K562 (cell line): ENCODE measurements around the gene CARD9. TPM values are rescaled to one million over a fixed set of nuclear protein-coding genes. Genes with fewer than 3 reads are reported as not detected.
A peak's percentile ranks its signal among the peaks of the same experiment; 100 is the strongest.

ENCODE experiments used
- ATAC-seq: fragments of 200-7000 bp; cut with Tn5 transposase; 3 replicates; pipeline ENCODE4 v1.9.1; 2020; ENCODE audit warnings: moderate library complexity
- BruUV-seq: library from RNA; stranded (reverse); fragments of 400-500 nt; replicated peaks from 2 replicates; lab custom pipeline; 2021; lab: Mats Ljungman, UMichigan
- CTCF ChIA-PET: fragments of 300-600 bp; formaldehyde crosslinking; extraction: SDS; loops from one replicate; lab custom pipeline; 2021; ENCODE audit warnings: low intra/inter-chr PET ratio; lab: Yijun Ruan, JAX
- POLR2A ChIA-PET: fragments of 300-600, 350-650 bp; sonication (Branson Sonifier 250); formaldehyde crosslinking; extraction: SDS; loops from one replicate; lab custom pipeline; 2021; ENCODE audit warnings: antibody characterized with exemption, inconsistent platforms; lab: Yijun Ruan, JAX
- DNase-seq, 4 experiments: peaks; one replicate each; pipeline versions ENCODE4 v3.0.0 to v3.0.0-alpha.2; 2011 to 2018; ENCODE audit warnings: low spot score in 3 of 4, mixed read lengths in 3 of 4; ENCODE audit errors: extremely low read depth in 1 of 4
- FAIRE-seq: peaks from 2 replicates; lab custom pipeline; 2011; peaks lifted over from hg19 to GRCh38; lab: Jason Lieb, UNC
- H2AFZ ChIP-seq: 2 replicates; pipeline ENCODE4 v1.6.0; 2011; ENCODE audit warnings: low read depth, low read length, control low read depth, inconsistent platforms
- H3K27ac ChIP-seq: fragments of 200-600 bp; 3 replicates; pipeline ENCODE4 v1.8.0; 2011; ENCODE audit warnings: low read depth, mild to moderate bottlenecking, control low read depth, inconsistent platforms, low read length, moderate library complexity, mixed read lengths; ENCODE audit errors: extremely low read depth
- H3K27me3 ChIP-seq, 2 experiments: fragments of 300-600 bp in 1 of 2; 2 replicates in 1 of 2; 3 replicates in 1 of 2; pipeline versions ENCODE4 v1.6.0 to v1.8.0; 2011; ENCODE audit warnings: inconsistent platforms in 2 of 2, low read length in 2 of 2, mild to moderate bottlenecking in 1 of 2, mixed read lengths in 1 of 2, moderate library complexity in 1 of 2; ENCODE audit not compliant: control insufficient read depth in 2 of 2, insufficient read depth in 2 of 2
- H3K36me3 ChIP-seq: fragments of 300-600 bp; 3 replicates; pipeline ENCODE4 v1.8.0; 2011; ENCODE audit warnings: mild to moderate bottlenecking, low read length, inconsistent platforms; ENCODE audit not compliant: control insufficient read depth, insufficient read depth
- H3K4me1 ChIP-seq, 2 experiments: fragments of 200-600 bp in 1 of 2; replicated peaks in 1 of 2; 2 replicates in 1 of 2; 3 replicates in 1 of 2; pipeline versions ENCODE4 v1.5.1 to v1.8.0; 2011; ENCODE audit warnings: inconsistent platforms in 2 of 2, low read length in 2 of 2, mild to moderate bottlenecking in 1 of 2, mixed read lengths in 1 of 2, moderate library complexity in 1 of 2; ENCODE audit not compliant: control insufficient read depth in 2 of 2, insufficient read depth in 2 of 2
- H3K4me2 ChIP-seq: 2 replicates; pipeline ENCODE4 v1.6.1; 2011; ENCODE audit warnings: low read length, control low read depth, inconsistent platforms, mixed read lengths; ENCODE audit not compliant: insufficient read depth
- H3K4me3 ChIP-seq: fragments of 200-600 bp; sonication (generic), shearing (Covaris generic); 2 replicates; pipeline ENCODE4 v1.5.1; 2016; ENCODE audit warnings: control low read depth, inconsistent platforms
- H3K79me2 ChIP-seq: fragments of 200-600 bp; 3 replicates; pipeline ENCODE4 v1.8.0; 2011; ENCODE audit warnings: low read length, inconsistent platforms; ENCODE audit not compliant: control insufficient read depth, insufficient read depth
- H3K9ac ChIP-seq, 2 experiments: 2 replicates each; pipeline versions ENCODE4 v1.6.0 to v1.6.1; 2011; ENCODE audit warnings: low read depth in 2 of 2, low read length in 2 of 2, control low read depth in 1 of 2, inconsistent platforms in 1 of 2, mild to moderate bottlenecking in 1 of 2, mixed read lengths in 1 of 2; ENCODE audit not compliant: insufficient read depth in 1 of 2
- H3K9me1 ChIP-seq: one replicate; pipeline ENCODE4 v1.6.0; 2011; ENCODE audit warnings: inconsistent platforms, mild to moderate bottlenecking, low read length, moderate library complexity; ENCODE audit not compliant: control insufficient read depth, insufficient read depth
- H3K9me3 ChIP-seq: replicated peaks from 2 replicates; pipeline ENCODE4 v1.5.1; 2011; ENCODE audit warnings: low read depth, low read length, inconsistent platforms; ENCODE audit not compliant: control insufficient read depth, insufficient read depth
- H4K20me1 ChIP-seq: replicated peaks from 2 replicates; pipeline ENCODE4 v1.6.1; 2011; ENCODE audit warnings: low read length, inconsistent platforms, mixed read lengths; ENCODE audit not compliant: control insufficient read depth, insufficient read depth
- FOSL1 ChIP-seq: fragments of 200-800 bp; sonication (Bioruptor generic); conservative IDR thresholded peaks from 2 replicates; pipeline ENCODE4 v1.6.1; 2016; ENCODE audit warnings: missing genetic modification characterization, missing compliant biosample characterization
- MTF1 ChIP-seq: fragments of 250-450 bp; sonication (Bioruptor Pico); IDR thresholded peaks from 2 replicates; pipeline ENCODE4 v1.9.0; 2021; ENCODE audit warnings: moderate library complexity, mild to moderate bottlenecking, inconsistent platforms, borderline replicate concordance
- NFIC ChIP-seq: fragments of 450-650 bp; IDR thresholded peaks from 2 replicates; pipeline ENCODE4 v1.6.1; 2017; ENCODE audit warnings: mild to moderate bottlenecking, inconsistent platforms
- POLR2G ChIP-seq: fragments of 200-400 bp; formaldehyde crosslinking; IDR thresholded peaks from 2 replicates; pipeline ENCODE4 v1.6.1; 2017; ENCODE audit warnings: low read depth, mild to moderate bottlenecking, antibody characterized with exemption, low read length, moderate library complexity
- PURB ChIP-seq: sonication (generic); formaldehyde crosslinking; IDR thresholded peaks from 2 replicates; pipeline ENCODE4 v1.9.0; 2021; ENCODE audit warnings: low read depth, mild to moderate bottlenecking, missing genetic modification reagents
- VEZF1 ChIP-seq: fragments of 200-800 bp; sonication (Bioruptor generic); IDR thresholded peaks from 2 replicates; pipeline ENCODE4 v1.6.1; 2017; ENCODE audit warnings: missing genetic modification characterization, missing compliant biosample characterization
- XRCC5 ChIP-seq: fragments of 200-400 bp; formaldehyde crosslinking; IDR thresholded peaks from 2 replicates; pipeline ENCODE4 v1.6.1; 2017; ENCODE audit warnings: low read depth, mild to moderate bottlenecking, low read length
- ZBTB33 ChIP-seq: sonication (generic); formaldehyde crosslinking; IDR thresholded peaks from 2 replicates; pipeline ENCODE4 v1.8.1; 2023; ENCODE audit warnings: mild to moderate bottlenecking, missing genetic modification reagents
- ZFX ChIP-seq: sonication (generic); formaldehyde crosslinking; IDR thresholded peaks from 2 replicates; pipeline ENCODE4 v1.8.0; 2022; ENCODE audit warnings: mild to moderate bottlenecking, missing genetic modification reagents, moderate library complexity
- ZNF121 ChIP-seq: sonication (generic); formaldehyde crosslinking; conservative IDR thresholded peaks from 2 replicates; pipeline ENCODE4 v1.8.0; 2022; ENCODE audit warnings: missing genetic modification reagents
- ZNF184 ChIP-seq: sonication (generic); formaldehyde crosslinking; IDR thresholded peaks from 2 replicates; pipeline ENCODE4 v1.5.0; 2020; ENCODE audit warnings: missing genetic modification reagents
- ZNF3 ChIP-seq: fragments of 250-450 bp; sonication (Bioruptor Pico); IDR thresholded peaks from 2 replicates; pipeline ENCODE4 v1.5.0; 2021; ENCODE audit warnings: mild to moderate bottlenecking, moderate library complexity
- WGBS: fragments of 100-300 bp; shearing (Covaris generic); methylation state at CpG from one replicate; pipeline ENCODE4 v1.1.6; 2016; ENCODE audit warnings: low coverage, mixed read lengths; ENCODE audit not compliant: insufficient coverage; ENCODE audit errors: missing lambda C conversion rate; 5-methylcytosine and 5-hydroxymethylcytosine counted together
- in situ Hi-C: fragments of 300-500 bp; cut with MboI; formaldehyde crosslinking; loops from 4 replicates; pipeline ENCODE4 v1.15.0; 2018; ENCODE audit warnings: inconsistent platforms, mixed read lengths
- intact Hi-C: fragments of 100-400 bp; cut with micrococcal nuclease; formaldehyde crosslinking; loops from 2 replicates; pipeline ENCODE4 v1.14.2; 2022
- polyA plus RNA-seq, 8 experiments: library from polyadenylated mRNA; depleted of rRNA in 4 of 8; stranded (reverse) in 5 of 8; unstranded in 3 of 8; fragments of >200 nt; fragmentation: Nextera tagmentation in 2 of 8; fragmentation: Illumina TruSeq in 1 of 8; extraction: Ambion mirVana in 2 of 8; extraction: Trizol in 1 of 8; gene quantifications; 2 replicates each; pipeline versions ENCODE4 v1.2.1 to v1.2.3, GENCODE V29; 2011 to 2014; ENCODE audit warnings: inconsistent platforms in 1 of 8, missing spikeins in 1 of 8
- total RNA-seq, 7 experiments: library from RNA; depleted of rRNA in 6 of 7; stranded (reverse); fragments of >200 nt in 6 of 7; fragmentation: Illumina TruSeq in 2 of 7; extraction: Trizol in 2 of 7; gene quantifications; 2 replicates each; pipeline versions ENCODE4 v1.2.1 to v1.2.3, GENCODE V29; 2011 to 2021; ENCODE audit warnings: low replicate concordance in 1 of 7
- TF ChIP-seq, protein P1 (sequence below): fragments of 250-450 bp; sonication (Bioruptor Pico); IDR thresholded peaks from 2 replicates; pipeline ENCODE4 v1.8.0; 2021; ENCODE audit warnings: moderate library complexity, mild to moderate bottlenecking, inconsistent platforms
- TF ChIP-seq, protein P2 (sequence below): sonication (generic); formaldehyde crosslinking; IDR thresholded peaks from 2 replicates; pipeline ENCODE4 v1.8.0; 2022; ENCODE audit warnings: missing genetic modification reagents, mild to moderate bottlenecking, moderate library complexity, borderline replicate concordance

The CARD9 gene
- total and polyA plus RNA-seq, 9 of the 15 experiments (the other 6 are each of a cell fraction or from before 2014, with no cell fraction given): 1.7 to 53.0 (median 9.7) TPM

DNA sequence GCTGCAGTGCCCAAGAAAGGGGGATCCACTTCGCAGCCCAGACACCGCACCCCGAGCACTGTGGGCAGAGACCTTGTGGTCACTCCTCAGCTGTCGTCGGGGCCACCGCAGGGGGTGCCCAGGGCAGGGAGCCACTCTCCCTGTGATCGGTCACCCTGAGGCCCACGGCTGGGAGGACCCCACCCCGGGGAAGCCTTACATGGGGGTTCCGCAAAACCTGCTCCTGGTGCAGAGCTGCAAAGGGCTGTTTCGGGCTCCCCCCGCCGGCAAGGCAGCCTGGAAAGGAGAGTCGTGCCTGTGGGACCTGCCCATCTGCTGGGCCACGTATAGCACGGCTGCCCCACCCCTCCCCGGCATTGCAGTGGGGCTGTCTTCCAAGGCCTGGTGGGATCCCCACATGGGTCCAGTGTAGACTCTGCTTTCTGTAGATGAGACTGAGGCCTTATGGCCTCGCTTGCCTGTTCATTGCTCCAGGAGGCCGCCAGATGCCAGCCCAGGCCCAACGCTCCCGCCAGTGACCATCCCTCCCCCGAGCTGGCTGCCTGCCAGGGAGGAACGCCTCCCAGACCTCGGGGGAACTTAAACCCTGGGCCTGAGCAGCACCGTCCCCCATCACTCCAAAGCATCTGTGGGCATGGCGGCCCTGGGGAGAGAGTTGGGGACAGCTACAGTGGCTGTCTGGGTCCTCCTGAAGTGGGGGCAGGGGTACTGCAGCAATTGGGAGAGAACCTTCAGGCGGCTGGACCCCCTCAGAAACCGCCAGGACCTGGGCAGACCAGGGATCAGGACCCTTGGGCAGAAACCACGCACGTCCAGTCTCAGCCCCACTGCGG is 8.3 kb downstream of the CARD9 start:
- intact Hi-C loops: loop anchor here (1.0 kb wide), 1 partner anchor 35 kb away; the partner anchor contains the start of gene SNAPC4
- peaks cover 11 to 91% of the 10 kb centered on the region in 2 experiments for H3K4me1 ChIP-seq
- H3K79me2 ChIP-seq: no peaks in the 10 kb centered on the region; the same call in 2 of the 3 replicates
- ATAC-seq: peak; percentile 1; the same call in 2 of the 3 replicates
- peak; percentile 56 to 63 (median 62) for DNase-seq
- in situ Hi-C loops: no loop called here
- no peak overlapping the region for H3K27ac ChIP-seq
- no peak overlapping the region for H3K4me3 ChIP-seq
- H2AFZ ChIP-seq: no peak overlapping the region
- peak overlapping the region in 1 of 2 experiments; percentile 66; a peak in 2 of 4 replicates for H3K9ac ChIP-seq
- no peaks in the 10 kb centered on the region for H4K20me1 ChIP-seq
- FAIRE-seq: peak; percentile 44
- no peaks in the 10 kb centered on the region for H3K9me1 ChIP-seq
- CTCF ChIA-PET: no interaction called here
- peaks cover 48% of the 10 kb centered on the region; the same call in 1 of the 3 replicates for H3K36me3 ChIP-seq
- POLR2A ChIA-PET: interaction anchor here (0.6 to 1.4 kb wide), 3 partner anchors 48 to 1955 kb away, joined by 3 read pairs; partner anchors contain the start of gene EGFL7
- no peaks in the 10 kb centered on the region for H3K9me3 ChIP-seq
- no TSS peak for BruUV-seq
- WGBS: 58% methylated on average over 25 of the region's 31 CpGs
- H3K4me2 ChIP-seq: no peak overlapping the region
- H3K27me3 ChIP-seq: no peaks in the 10 kb centered on the region
- no peak for TF ChIP-seq PURB (CRISPR knock-in tag)
- no peak for TF ChIP-seq FOSL1 (tag)
- TF ChIP-seq, protein P1, sequence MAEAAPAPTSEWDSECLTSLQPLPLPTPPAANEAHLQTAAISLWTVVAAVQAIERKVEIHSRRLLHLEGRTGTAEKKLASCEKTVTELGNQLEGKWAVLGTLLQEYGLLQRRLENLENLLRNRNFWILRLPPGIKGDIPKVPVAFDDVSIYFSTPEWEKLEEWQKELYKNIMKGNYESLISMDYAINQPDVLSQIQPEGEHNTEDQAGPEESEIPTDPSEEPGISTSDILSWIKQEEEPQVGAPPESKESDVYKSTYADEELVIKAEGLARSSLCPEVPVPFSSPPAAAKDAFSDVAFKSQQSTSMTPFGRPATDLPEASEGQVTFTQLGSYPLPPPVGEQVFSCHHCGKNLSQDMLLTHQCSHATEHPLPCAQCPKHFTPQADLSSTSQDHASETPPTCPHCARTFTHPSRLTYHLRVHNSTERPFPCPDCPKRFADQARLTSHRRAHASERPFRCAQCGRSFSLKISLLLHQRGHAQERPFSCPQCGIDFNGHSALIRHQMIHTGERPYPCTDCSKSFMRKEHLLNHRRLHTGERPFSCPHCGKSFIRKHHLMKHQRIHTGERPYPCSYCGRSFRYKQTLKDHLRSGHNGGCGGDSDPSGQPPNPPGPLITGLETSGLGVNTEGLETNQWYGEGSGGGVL (CRISPR knock-in tag): no peak
- TF ChIP-seq ZBTB33: peak; percentile 95
- TF ChIP-seq MTF1 (CRISPR knock-in tag): no peak
- no peak for TF ChIP-seq ZNF121 (CRISPR knock-in tag)
- peak; percentile 33; the same call in 1 of the 2 replicates for TF ChIP-seq VEZF1 (CRISPR knock-in tag)
- no peak for TF ChIP-seq XRCC5
- TF ChIP-seq, protein P2, sequence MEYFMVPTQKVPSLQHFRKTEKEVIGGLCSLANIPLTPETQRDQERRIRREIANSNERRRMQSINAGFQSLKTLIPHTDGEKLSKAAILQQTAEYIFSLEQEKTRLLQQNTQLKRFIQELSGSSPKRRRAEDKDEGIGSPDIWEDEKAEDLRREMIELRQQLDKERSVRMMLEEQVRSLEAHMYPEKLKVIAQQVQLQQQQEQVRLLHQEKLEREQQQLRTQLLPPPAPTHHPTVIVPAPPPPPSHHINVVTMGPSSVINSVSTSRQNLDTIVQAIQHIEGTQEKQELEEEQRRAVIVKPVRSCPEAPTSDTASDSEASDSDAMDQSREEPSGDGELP: 0 out of 2 replicates have a peak, but pooled peaks have one; percentile 10
- peak; percentile 66 for TF ChIP-seq POLR2G
- no peak for TF ChIP-seq ZNF3
- no peak for TF ChIP-seq ZNF184
- 0 out of 2 replicates have a peak, but pooled peaks have one; percentile 16 for TF ChIP-seq ZFX (CRISPR knock-in tag)
- peak; percentile 96 for TF ChIP-seq NFIC
